ENCODE measurements around the gene ARHGAP10.

GRCh38 chr4:147860960-147861359, 129.1 kb downstream of the ARHGAP10 start:
- no peak for TF ChIP-seq CTCF (conservative IDR thresholded peaks at IDR 0.05; ENCODE audit: low read depth, low read length)
- TF ChIP-seq EZH2 (IDR thresholded peaks at IDR 0.05; ENCODE audit: low read length, unreplicated experiment), result no peak
